ENCODE measurements around the gene FDX2.

DNA sequence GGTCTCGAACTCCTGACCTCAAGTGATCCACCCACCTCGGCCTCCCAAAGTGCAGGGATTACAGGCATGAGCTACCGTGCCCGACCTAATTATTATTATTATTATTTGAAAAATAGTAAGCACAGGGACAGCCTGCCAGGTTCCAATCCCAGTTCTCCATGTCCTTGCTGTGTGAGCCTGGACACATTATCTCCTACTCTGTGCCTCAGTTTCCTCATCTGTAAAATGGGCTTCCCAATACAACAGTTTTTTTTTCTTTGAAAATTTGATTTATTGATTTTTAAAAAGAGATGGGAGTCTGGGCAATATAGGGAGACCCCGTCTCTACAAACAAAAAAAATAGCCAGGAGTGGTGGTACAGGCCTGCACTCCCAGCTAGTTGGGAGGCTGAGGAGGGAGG, 9.5 kb downstream of the FDX2 start:
- no peak for TF ChIP-seq EZH2 (IDR thresholded peaks at IDR 0.05)
- TF ChIP-seq, protein P1, sequence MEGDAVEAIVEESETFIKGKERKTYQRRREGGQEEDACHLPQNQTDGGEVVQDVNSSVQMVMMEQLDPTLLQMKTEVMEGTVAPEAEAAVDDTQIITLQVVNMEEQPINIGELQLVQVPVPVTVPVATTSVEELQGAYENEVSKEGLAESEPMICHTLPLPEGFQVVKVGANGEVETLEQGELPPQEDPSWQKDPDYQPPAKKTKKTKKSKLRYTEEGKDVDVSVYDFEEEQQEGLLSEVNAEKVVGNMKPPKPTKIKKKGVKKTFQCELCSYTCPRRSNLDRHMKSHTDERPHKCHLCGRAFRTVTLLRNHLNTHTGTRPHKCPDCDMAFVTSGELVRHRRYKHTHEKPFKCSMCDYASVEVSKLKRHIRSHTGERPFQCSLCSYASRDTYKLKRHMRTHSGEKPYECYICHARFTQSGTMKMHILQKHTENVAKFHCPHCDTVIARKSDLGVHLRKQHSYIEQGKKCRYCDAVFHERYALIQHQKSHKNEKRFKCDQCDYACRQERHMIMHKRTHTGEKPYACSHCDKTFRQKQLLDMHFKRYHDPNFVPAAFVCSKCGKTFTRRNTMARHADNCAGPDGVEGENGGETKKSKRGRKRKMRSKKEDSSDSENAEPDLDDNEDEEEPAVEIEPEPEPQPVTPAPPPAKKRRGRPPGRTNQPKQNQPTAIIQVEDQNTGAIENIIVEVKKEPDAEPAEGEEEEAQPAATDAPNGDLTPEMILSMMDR (IDR thresholded peaks at IDR 0.05 in 2 of 3, conservative IDR thresholded peaks at IDR 0.05 in 1 of 3; ENCODE audit: borderline replicate concordance in 1 of 3, insufficient read depth in 1 of 3, low read depth in 2 of 3, low read length in 2 of 3): no peak
- TF ChIP-seq CEBPB (IDR thresholded peaks at IDR 0.05; ENCODE audit: low read depth): no peak
- no peak for TF ChIP-seq ELF1 (IDR thresholded peaks at IDR 0.05; ENCODE audit: borderline replicate concordance, low read depth)
- TF ChIP-seq RAD21 (IDR thresholded peaks at IDR 0.05; ENCODE audit: low read depth): no peak
- no peak for TF ChIP-seq POLR2AphosphoS5 (IDR thresholded peaks at IDR 0.05; ENCODE audit: low read depth, low read length)
- TF ChIP-seq SRF (IDR thresholded peaks at IDR 0.05; ENCODE audit: low read depth): no peak
- TF ChIP-seq JUND (IDR thresholded peaks at IDR 0.05): no peak
- TF ChIP-seq, protein P2, sequence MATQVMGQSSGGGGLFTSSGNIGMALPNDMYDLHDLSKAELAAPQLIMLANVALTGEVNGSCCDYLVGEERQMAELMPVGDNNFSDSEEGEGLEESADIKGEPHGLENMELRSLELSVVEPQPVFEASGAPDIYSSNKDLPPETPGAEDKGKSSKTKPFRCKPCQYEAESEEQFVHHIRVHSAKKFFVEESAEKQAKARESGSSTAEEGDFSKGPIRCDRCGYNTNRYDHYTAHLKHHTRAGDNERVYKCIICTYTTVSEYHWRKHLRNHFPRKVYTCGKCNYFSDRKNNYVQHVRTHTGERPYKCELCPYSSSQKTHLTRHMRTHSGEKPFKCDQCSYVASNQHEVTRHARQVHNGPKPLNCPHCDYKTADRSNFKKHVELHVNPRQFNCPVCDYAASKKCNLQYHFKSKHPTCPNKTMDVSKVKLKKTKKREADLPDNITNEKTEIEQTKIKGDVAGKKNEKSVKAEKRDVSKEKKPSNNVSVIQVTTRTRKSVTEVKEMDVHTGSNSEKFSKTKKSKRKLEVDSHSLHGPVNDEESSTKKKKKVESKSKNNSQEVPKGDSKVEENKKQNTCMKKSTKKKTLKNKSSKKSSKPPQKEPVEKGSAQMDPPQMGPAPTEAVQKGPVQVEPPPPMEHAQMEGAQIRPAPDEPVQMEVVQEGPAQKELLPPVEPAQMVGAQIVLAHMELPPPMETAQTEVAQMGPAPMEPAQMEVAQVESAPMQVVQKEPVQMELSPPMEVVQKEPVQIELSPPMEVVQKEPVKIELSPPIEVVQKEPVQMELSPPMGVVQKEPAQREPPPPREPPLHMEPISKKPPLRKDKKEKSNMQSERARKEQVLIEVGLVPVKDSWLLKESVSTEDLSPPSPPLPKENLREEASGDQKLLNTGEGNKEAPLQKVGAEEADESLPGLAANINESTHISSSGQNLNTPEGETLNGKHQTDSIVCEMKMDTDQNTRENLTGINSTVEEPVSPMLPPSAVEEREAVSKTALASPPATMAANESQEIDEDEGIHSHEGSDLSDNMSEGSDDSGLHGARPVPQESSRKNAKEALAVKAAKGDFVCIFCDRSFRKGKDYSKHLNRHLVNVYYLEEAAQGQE (IDR thresholded peaks at IDR 0.05; ENCODE audit: low read depth): no peak
- TF ChIP-seq YY1 (IDR thresholded peaks at IDR 0.05; ENCODE audit: extremely low read depth, insufficient replicate concordance, low read depth, low read length): no peak
